Measurements from ENCODE around the gene PRPF38B. TPM values are rescaled to one million over a fixed set of nuclear protein-coding genes. Genes with fewer than 3 reads are reported as not detected.

The PRPF38B gene
- total and polyA plus RNA-seq, 9 of the 15 experiments (the other 6 are each of a cell fraction or from before 2014, with no cell fraction given) = 25.3 to 85.5 (median 66.4) TPM

- intact Hi-C loops (cut with micrococcal nuclease) = loop anchor here (2.0 kb wide), 1 partner anchor 43 kb away; the partner anchor contains the start of gene STXBP3
Measured at GRCh38 chr1:108703939-108704338, 11.8 kb downstream of the PRPF38B start.

More at GRCh38 chr1:108703939-108704338, 11.8 kb downstream of the PRPF38B start:
- BruUV-seq (replicated peaks) = no TSS peak
- WGBS (ENCODE audit: insufficient coverage, low coverage, missing lambda C conversion rate) = 63% methylated on average over 6 of the region's 6 CpGs
- ChIA-PET POLR2A (interaction anchor here (0.6 to 6.5 kb wide), 11 partner anchors 9 to 57 kb away, joined by 3 to 97 read pairs (median 6); partner anchors contain the start of genes FNDC7 and PRPF38B), CTCF (ENCODE audit: low intra/inter-chr PET ratio) (no interaction called here)
- in situ Hi-C loops (cut with MboI) = no loop called here
- no peaks in the 10 kb centered on the region for H3K9me1 ChIP-seq (ENCODE audit: control insufficient read depth, insufficient read depth, low read length)
- FAIRE-seq (no peak), ATAC-seq (no peak), DNase-seq (ENCODE audit: extremely low read depth in 1 of 4, low spot score in 3 of 4) (no peak)
- H3K4me2 ChIP-seq (ENCODE audit: insufficient read depth, low read length) = no peak overlapping the region
- no peak overlapping the region for H3K4me3 ChIP-seq
- no peaks in the 10 kb centered on the region for H4K20me1 ChIP-seq (replicated peaks; ENCODE audit: control insufficient read depth, insufficient read depth, low read length)
- no peaks in the 10 kb centered on the region for H3K79me2 ChIP-seq (ENCODE audit: control insufficient read depth, insufficient read depth, low read length)
- no peak overlapping the region for H3K27ac ChIP-seq (ENCODE audit: extremely low read depth, low read depth, low read length)
- no peak overlapping the region for H3K9ac ChIP-seq (ENCODE audit: insufficient read depth in 1 of 2, low read depth in 2 of 2, low read length in 2 of 2)
- H3K4me1 ChIP-seq (replicated peaks in 1 of 2; ENCODE audit: control insufficient read depth in 2 of 2, insufficient read depth in 2 of 2, low read length in 2 of 2) = peaks cover 2 to 9% of the 10 kb centered on the region in 2 experiments; a peak in 4 of 5 replicates
- no peaks in the 10 kb centered on the region for H3K27me3 ChIP-seq (ENCODE audit: control insufficient read depth in 2 of 2, insufficient read depth in 2 of 2, low read length in 2 of 2)
- H2AFZ ChIP-seq (ENCODE audit: low read depth, low read length) = no peak overlapping the region
- peaks cover 34% of the 10 kb centered on the region for H3K36me3 ChIP-seq (ENCODE audit: control insufficient read depth, insufficient read depth, low read length)
- TF ChIP-seq, protein P1, sequence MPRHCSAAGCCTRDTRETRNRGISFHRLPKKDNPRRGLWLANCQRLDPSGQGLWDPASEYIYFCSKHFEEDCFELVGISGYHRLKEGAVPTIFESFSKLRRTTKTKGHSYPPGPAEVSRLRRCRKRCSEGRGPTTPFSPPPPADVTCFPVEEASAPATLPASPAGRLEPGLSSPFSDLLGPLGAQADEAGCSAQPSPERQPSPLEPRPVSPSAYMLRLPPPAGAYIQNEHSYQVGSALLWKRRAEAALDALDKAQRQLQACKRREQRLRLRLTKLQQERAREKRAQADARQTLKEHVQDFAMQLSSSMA (CRISPR knock-in tag; IDR thresholded peaks at IDR 0.05) = no peak
- TF ChIP-seq NFXL1 (CRISPR knock-in tag; IDR thresholded peaks at IDR 0.05) (peak; percentile 31; the same call in 1 of the 2 replicates), BACH1 (tag; IDR thresholded peaks at IDR 0.05) (0 out of 2 replicates have a peak, but pooled peaks have one; percentile 7), ZNF778 (CRISPR knock-in tag; IDR thresholded peaks at IDR 0.05) (0 out of 2 replicates have a peak, but pooled peaks have one; percentile 49), BCL6 (CRISPR knock-in tag; IDR thresholded peaks at IDR 0.05) (no peak), RFX1 (IDR thresholded peaks at IDR 0.05) (no peak), TGIF2 (CRISPR knock-in tag; IDR thresholded peaks at IDR 0.05) (0 out of 2 replicates have a peak, but pooled peaks have one; percentile 13), GATAD2A (IDR thresholded peaks at IDR 0.05) (no peak), SOX6 (IDR thresholded peaks at IDR 0.05) (0 out of 2 replicates have a peak, but pooled peaks have one; percentile 6)
- TF ChIP-seq, protein P2, sequence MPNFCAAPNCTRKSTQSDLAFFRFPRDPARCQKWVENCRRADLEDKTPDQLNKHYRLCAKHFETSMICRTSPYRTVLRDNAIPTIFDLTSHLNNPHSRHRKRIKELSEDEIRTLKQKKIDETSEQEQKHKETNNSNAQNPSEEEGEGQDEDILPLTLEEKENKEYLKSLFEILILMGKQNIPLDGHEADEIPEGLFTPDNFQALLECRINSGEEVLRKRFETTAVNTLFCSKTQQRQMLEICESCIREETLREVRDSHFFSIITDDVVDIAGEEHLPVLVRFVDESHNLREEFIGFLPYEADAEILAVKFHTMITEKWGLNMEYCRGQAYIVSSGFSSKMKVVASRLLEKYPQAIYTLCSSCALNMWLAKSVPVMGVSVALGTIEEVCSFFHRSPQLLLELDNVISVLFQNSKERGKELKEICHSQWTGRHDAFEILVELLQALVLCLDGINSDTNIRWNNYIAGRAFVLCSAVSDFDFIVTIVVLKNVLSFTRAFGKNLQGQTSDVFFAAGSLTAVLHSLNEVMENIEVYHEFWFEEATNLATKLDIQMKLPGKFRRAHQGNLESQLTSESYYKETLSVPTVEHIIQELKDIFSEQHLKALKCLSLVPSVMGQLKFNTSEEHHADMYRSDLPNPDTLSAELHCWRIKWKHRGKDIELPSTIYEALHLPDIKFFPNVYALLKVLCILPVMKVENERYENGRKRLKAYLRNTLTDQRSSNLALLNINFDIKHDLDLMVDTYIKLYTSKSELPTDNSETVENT (CRISPR knock-in tag; IDR thresholded peaks at IDR 0.05) = no peak
- H3K9me3 ChIP-seq (replicated peaks; ENCODE audit: control insufficient read depth, insufficient read depth, low read depth, low read length) = no peaks in the 10 kb centered on the region

Data from K562 (cell line).